Measurements from ENCODE around the gene CFD. TPM values are rescaled to one million over a fixed set of nuclear protein-coding genes. Genes with fewer than 3 reads are reported as not detected.

Gene CFD
- total and polyA plus RNA-seq, 2 experiments from 2014 or later = 3.2 to 5.2 TPM

GRCh38 chr19:892894-893689 is 33.6 kb downstream of the CFD start, which contains the start of the genes MED16 and RNU6-9:
TSS of gene MED16 (minus strand) at chr19:893187. CDS start at chr19:891131, 2,056 bp downstream.
TSS of gene RNU6-9 (plus strand) at chr19:893484.
- no peaks in the 10 kb centered on the region for H3K36me3 ChIP-seq (ENCODE audit: low read depth)
- H3K9me2 ChIP-seq (ENCODE audit: insufficient read depth) = no peaks in the 10 kb centered on the region
- peak within 1 kb of the TSS; percentile 94 for H3K4me3 ChIP-seq
- DNase-seq = peak; percentile 99
- H4K20me1 ChIP-seq (ENCODE audit: insufficient read depth) = no peaks in the 10 kb centered on the region
- TF ChIP-seq EZH2phosphoT487 (IDR thresholded peaks at IDR 0.05; ENCODE audit: insufficient read depth, low read depth) = no peak
- no peak for TF ChIP-seq EZH2 (IDR thresholded peaks at IDR 0.05; ENCODE audit: insufficient read depth, poor library complexity, severe bottlenecking)
- peak within 1 kb of the TSS; percentile 79 for H2AFZ ChIP-seq
- no peaks in the 10 kb centered on the region for H3K4me1 ChIP-seq (ENCODE audit: insufficient read depth)
- H3K4me2 ChIP-seq (ENCODE audit: unreplicated experiment) = peak within 1 kb of the TSS; percentile 88
- H3K27ac ChIP-seq = peak within 1 kb of the TSS; percentile 90
- in situ Hi-C loops (cut with MboI) = no loop called here
- H3K9ac ChIP-seq = peak within 1 kb of the TSS; percentile 90
- H3K27me3 ChIP-seq (replicated peaks; ENCODE audit: insufficient read depth) = no peaks in the 10 kb centered on the region
- peaks cover 17% of the 10 kb centered on the region for H3K79me2 ChIP-seq (ENCODE audit: insufficient read depth)
- 1% methylated on average over 25 to 54 of the region's 69 CpGs for WGBS, 2 experiments (ENCODE audit: low coverage in 1 of 2, low lambda C conversion rate in 2 of 2, missing lambda C conversion rate in 2 of 2)
- peaks cover 11% of the 10 kb centered on the region for H3F3A ChIP-seq (ENCODE audit: insufficient read depth)
- H3K9me3 ChIP-seq (ENCODE audit: low read depth) = no peaks in the 10 kb centered on the region

GRCh38 chr19:896434-896833 is 37.0 kb downstream of the CFD start:
- H3K9me3 ChIP-seq (ENCODE audit: low read depth) = no peaks in the 10 kb centered on the region
- no peak for DNase-seq
- H2AFZ ChIP-seq = no peak overlapping the region
- no peaks in the 10 kb centered on the region for H3K9me2 ChIP-seq (ENCODE audit: insufficient read depth)
- WGBS, 2 experiments (ENCODE audit: low coverage in 1 of 2, low lambda C conversion rate in 2 of 2, missing lambda C conversion rate in 2 of 2) = 99 to 100% methylated on average over 9 to 10 of the region's 10 CpGs
- in situ Hi-C loops (cut with MboI) = no loop called here
- H3K9ac ChIP-seq = no peak overlapping the region
- no peak overlapping the region for H3K4me3 ChIP-seq
- H3K27ac ChIP-seq = no peak overlapping the region
- no peak for TF ChIP-seq EZH2phosphoT487 (IDR thresholded peaks at IDR 0.05; ENCODE audit: insufficient read depth, low read depth)
- no peak for TF ChIP-seq EZH2 (IDR thresholded peaks at IDR 0.05; ENCODE audit: insufficient read depth, poor library complexity, severe bottlenecking)
- H3K27me3 ChIP-seq (replicated peaks; ENCODE audit: insufficient read depth) = no peaks in the 10 kb centered on the region
- no peaks in the 10 kb centered on the region for H4K20me1 ChIP-seq (ENCODE audit: insufficient read depth)
- H3K36me3 ChIP-seq (ENCODE audit: low read depth) = no peaks in the 10 kb centered on the region
- no peak overlapping the region for H3K4me2 ChIP-seq (ENCODE audit: unreplicated experiment)
- peaks cover 11% of the 10 kb centered on the region for H3F3A ChIP-seq (ENCODE audit: insufficient read depth)
- peaks cover 8% of the 10 kb centered on the region for H3K79me2 ChIP-seq (ENCODE audit: insufficient read depth)
- no peaks in the 10 kb centered on the region for H3K4me1 ChIP-seq (ENCODE audit: insufficient read depth)

GRCh38 chr19:896999-897398 is 37.5 kb downstream of the CFD start:
- Histone ChIP-seq H4K20me1 (ENCODE audit: insufficient read depth) (no peaks in the 10 kb centered on the region), H3K9me3 (ENCODE audit: low read depth) (no peaks in the 10 kb centered on the region)
- in situ Hi-C loops (cut with MboI) = no loop called here

GRCh38 chr19:897442-898039 is 38.1 kb downstream of the CFD start:
- 95 to 97% methylated on average over 22 to 25 of the region's 26 CpGs for WGBS, 2 experiments (ENCODE audit: low coverage in 1 of 2, low lambda C conversion rate in 2 of 2, missing lambda C conversion rate in 2 of 2)
- TF ChIP-seq EZH2phosphoT487 (IDR thresholded peaks at IDR 0.05; ENCODE audit: insufficient read depth, low read depth) (no peak), EZH2 (IDR thresholded peaks at IDR 0.05; ENCODE audit: insufficient read depth, poor library complexity, severe bottlenecking) (no peak)
- Histone ChIP-seq H3K27ac (no peak overlapping the region), H3K9ac (no peak overlapping the region), H3F3A (ENCODE audit: insufficient read depth) (peaks cover 11% of the 10 kb centered on the region), H3K4me3 (no peak overlapping the region), H2AFZ (no peak overlapping the region), H3K36me3 (ENCODE audit: low read depth) (no peaks in the 10 kb centered on the region), H3K27me3 (replicated peaks; ENCODE audit: insufficient read depth) (no peaks in the 10 kb centered on the region), H3K79me2 (ENCODE audit: insufficient read depth) (peaks cover 8% of the 10 kb centered on the region), H3K4me2 (ENCODE audit: unreplicated experiment) (no peak overlapping the region), H3K9me3 (ENCODE audit: low read depth) (no peaks in the 10 kb centered on the region), H3K4me1 (ENCODE audit: insufficient read depth) (no peaks in the 10 kb centered on the region), H3K9me2 (ENCODE audit: insufficient read depth) (no peaks in the 10 kb centered on the region), H4K20me1 (ENCODE audit: insufficient read depth) (no peaks in the 10 kb centered on the region)
- DNase-seq = no peak
- in situ Hi-C loops (cut with MboI) = no loop called here

More at GRCh38 chr19:896999-897398, 37.5 kb downstream of the CFD start:
- no peaks in the 10 kb centered on the region for H3K36me3 ChIP-seq (ENCODE audit: low read depth)
- no peaks in the 10 kb centered on the region for H3K9me2 ChIP-seq (ENCODE audit: insufficient read depth)
- TF ChIP-seq EZH2phosphoT487 (IDR thresholded peaks at IDR 0.05; ENCODE audit: insufficient read depth, low read depth) = no peak
- no peak for TF ChIP-seq EZH2 (IDR thresholded peaks at IDR 0.05; ENCODE audit: insufficient read depth, poor library complexity, severe bottlenecking)
- no peaks in the 10 kb centered on the region for H3K27me3 ChIP-seq (replicated peaks; ENCODE audit: insufficient read depth)
- H3K4me1 ChIP-seq (ENCODE audit: insufficient read depth) = no peaks in the 10 kb centered on the region
- H3K9ac ChIP-seq = no peak overlapping the region
- H3K27ac ChIP-seq = no peak overlapping the region
- peaks cover 11% of the 10 kb centered on the region for H3F3A ChIP-seq (ENCODE audit: insufficient read depth)
- peaks cover 10% of the 10 kb centered on the region for H3K79me2 ChIP-seq (ENCODE audit: insufficient read depth)
- no peak overlapping the region for H3K4me2 ChIP-seq (ENCODE audit: unreplicated experiment)
- DNase-seq = no peak
- no peak overlapping the region for H3K4me3 ChIP-seq
- no peak overlapping the region for H2AFZ ChIP-seq
- 90 to 92% methylated on average over 11 of the region's 11 CpGs for WGBS, 2 experiments (ENCODE audit: low coverage in 1 of 2, low lambda C conversion rate in 2 of 2, missing lambda C conversion rate in 2 of 2)

Measured in GM23248 (cell line).